NK-92 treated with Interleukin-12 subunit alpha and Interleukin-12 subunit beta, amount 100 ng/mL, for 24 hours (cell line): ENCODE data around the gene COG4.
A peak's percentile ranks its signal among the peaks of the same experiment; 100 is the strongest.
"Not testable (repeated sequence)": the region's sequence is repeated elsewhere in the genome, so short reads cannot be mapped to it uniquely, and the experiment has no call there.

Source experiments
- DNase-seq: peaks from one replicate; lab custom pipeline; 2025; lab: John Stamatoyannopoulos, UW

The COG4 gene

DNA sequence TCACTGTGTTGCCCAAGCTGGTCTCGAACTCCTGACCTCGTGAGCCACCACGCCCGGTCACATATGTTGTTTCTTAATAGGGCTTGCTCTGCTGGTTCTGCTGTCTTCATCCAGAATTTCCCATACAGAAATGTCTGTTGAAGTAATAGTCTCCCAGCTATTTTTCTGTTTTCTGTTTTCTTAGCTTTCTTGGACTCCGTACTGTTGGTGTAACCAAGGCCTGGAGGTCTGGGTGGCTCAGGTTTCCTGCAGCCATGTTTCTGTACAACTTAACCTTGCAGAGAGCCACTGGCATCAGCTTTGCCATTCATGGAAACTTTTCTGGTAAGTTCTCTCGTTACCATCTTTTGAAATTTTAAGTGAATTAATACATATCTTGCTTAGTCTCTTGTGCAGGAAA, 3.0 kb upstream of the COG4 start:
- DNase-seq, result no peak

DNA sequence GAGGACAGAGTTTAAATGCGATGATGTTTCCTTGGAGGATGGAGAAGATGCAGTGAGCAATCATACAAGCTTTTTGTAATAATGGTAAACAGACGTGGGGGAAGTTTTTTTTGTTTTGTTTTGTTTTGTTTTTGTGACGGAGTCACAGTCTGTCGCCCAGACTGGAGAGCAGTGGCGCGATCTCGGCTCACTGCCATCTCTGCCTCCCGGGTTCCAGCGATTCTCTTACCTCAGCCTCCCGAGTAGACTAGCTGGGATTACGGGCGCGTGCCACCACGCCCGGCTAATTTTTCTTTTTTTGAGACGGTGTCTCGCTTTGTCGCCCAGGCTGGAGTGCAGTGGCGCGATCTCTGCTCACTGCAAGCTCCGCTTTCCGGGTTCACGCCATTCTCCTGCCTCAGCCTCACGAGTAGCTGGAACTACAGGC, 1.1 kb upstream of the COG4 start:
- DNase-seq, result not testable (repeated sequence)

DNA sequence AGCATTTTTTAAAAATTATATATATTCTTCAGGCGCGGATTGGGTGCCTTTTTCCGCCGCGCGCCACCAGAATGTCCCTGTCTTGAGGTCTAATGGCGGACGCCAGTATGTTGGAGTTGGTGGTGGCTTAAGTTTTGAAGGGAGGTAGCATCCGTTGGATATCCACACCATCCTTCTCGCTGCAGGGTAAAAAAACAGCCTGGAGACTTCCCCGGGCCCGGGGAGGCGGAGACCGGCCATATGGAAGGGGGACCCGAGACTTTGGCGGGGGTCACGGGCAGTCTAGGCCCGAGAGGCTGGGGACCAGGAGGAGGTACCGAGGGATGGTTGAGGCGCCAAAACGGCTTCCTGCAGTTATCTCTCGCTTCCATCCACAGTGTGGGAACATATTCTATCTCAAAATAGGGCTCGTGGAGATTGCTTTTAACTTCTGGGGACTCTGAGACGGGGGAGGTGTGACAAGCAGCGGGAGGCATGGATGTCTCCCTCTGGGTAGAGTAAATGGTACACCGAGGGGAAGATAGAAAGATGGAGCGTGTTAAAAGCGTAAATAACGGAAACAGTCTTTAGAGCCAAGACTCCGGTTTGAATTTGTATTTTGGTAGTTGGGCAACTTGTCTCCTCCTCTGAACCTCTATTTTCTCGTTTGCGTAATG, 517 bp upstream of the COG4 start, which contains the start of gene SF3B3:
Gene SF3B3 (plus strand): TSS at position 74 of the 656 bp plus-strand sequence. CDS start 2,841 bp downstream, outside the sequence.
- DNase-seq, result peak; percentile 53

DNA sequence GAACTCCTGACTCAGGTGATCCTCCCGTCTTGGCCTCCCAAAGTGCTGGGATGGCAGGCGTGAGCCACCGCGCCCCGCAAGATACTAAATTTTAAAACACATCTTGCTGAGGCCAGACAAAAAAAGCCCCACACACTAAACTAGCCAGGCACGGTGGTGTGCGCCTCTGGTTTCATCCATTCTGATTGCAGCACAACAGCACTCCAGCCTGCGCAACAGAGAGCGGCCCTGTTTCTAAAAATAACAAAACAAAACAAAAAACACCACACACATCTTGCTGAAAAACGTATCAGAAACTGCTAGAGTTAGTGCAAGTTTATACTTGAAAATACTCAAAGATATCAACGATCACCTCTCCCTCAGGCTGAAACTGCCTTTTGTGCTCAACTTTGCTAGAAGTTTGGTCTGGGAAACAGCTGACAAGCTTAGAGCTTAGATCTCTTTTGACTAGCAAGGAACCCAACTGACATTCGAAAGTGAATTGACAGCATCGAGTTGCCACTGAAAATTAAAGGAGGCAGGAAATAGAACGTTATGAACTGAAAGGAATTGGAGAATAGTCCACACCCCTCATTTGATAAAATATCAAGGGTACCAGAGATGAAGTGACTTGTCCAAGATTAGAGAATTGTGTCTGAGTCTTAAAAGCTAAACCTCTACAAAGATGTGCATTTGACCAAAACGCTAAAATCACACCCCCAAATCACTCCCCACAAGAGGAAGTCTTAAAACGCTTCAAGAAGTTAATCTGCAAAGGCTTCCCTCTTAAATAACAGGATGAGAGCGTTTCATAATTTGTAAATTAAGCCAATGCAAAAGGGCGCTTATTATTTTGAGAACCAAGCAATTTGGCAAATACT, 908 bp downstream of the COG4 start:
- no peak for DNase-seq

DNA sequence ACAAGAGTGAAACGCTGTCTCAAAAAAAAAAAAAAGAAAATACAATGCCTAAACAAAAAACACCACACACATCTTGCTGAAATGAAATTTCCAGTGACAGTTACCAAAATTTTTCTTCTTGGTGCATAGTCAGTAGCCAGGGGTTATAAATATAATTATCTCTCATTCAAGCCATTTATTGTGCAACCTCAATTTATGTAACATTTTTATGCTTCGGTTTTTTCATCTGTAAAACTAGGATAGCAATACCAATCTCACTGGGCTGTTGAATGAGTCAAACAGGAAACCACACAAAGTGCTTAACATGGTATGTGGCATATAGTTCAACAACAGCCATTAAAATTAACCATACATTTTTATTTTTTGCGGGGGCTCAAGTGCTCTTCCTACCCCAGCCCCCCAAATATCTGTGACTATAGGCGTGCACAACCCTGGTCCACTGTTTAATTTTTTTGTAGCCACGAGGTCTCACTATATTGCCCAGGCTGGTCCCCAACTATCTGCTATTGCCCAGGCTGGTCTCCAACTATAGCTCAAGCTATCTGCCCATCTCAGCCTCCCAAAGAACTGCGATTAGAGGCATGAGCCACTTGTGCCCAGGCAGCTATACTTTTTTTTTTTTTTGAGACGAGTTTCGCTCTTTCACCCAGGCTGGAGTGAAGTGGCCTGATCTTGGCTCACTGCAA, 2.6 kb downstream of the COG4 start:
- peak; percentile 6 for DNase-seq

DNA sequence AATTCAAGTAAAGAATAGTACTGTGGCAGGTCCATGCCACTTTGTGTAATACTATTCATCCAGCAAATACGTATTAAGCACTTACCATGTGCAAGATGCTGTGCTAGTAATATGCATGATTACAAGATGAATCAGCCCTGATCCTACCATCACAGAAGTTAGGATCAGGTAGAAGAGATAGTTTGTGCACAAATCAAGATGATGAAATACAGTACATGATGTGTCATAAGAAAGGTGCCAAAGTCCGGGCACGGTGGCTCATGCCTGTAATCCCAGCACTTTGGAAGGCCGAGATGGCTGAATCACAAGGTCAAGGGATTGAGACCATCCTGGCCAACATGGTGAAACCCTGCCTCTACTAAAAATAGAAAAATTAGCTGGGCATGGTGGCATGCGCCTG, 10.9 kb downstream of the COG4 start:
- DNase-seq, result no peak

DNA sequence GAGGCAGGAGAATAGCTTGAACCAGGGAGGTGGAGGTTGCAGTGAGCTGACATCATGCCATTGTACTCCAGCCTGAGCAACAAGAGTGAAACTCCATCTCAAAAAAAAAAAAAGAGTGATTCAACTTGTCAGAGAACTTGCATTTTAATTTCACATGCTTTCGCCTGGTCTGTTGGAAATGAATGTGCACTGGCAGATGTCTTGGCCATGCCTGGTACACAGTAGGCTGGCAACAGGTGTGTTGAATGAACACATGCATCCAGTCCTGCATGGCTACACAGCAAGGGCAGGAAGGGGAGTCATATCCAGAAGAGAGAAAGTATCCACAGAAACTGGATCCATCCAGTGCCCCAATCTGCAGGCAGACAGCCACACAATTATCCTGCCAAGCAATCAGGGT, 11.5 kb downstream of the COG4 start:
- DNase-seq, result no peak

DNA sequence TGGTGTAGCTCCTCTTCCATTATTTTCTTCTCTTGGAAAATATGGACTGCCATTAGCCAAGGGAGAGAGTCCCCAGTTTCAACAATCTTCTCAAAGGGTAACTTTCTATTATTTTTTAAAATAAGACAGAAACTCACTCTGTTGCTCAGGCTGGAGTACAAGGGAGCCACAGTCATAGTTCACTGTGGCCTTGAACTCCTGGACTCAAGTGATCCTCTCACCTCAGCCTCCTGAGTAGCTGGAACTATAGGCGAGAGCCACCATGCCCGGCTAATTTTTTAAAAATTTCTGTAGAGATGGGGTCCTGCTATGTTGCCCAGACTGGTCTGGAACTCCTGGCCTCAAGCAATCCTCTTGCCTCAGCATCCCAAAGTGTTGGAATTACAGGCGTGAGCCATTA, 13.1 kb downstream of the COG4 start:
- no peak for DNase-seq

DNA sequence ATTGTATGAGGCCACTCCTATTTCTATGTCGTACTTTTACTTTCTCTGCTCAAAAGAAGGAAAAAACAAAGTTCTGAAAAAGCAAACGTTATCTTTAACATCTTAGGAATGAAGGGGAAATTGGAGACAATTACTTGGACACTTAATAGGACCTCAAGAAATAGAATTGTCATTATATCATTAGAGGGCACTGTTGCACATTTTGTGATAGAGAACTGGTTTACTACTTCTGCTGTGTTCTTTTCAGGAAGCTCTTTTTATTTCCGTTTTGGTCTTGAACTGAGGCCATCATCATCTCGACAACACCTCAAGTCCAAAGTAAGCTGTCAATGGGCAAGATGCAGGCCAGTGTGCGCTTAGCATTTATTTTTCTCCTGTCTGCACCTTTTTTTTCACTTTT, 14.6 kb downstream of the COG4 start:
- DNase-seq, result no peak

DNA sequence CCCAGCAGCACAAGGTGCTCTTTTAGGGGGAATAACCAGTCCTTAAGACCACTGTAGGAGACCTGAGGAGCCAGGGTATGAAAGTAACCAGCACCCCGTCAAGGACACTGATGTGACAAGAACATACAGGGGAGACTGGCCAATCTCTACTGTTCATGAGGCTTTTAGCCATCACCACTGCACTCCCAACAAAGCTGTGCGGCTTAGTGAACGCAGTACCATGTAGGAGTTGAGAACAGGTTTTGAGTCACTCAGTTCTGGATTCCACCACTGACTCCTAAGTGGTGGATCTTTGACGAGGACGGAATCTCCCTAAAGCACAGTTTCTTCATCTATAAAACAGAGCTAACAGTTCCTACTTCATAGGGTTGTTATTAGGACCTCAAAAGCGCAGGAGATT, 26.8 kb downstream of the COG4 start:
- DNase-seq, result no peak

DNA sequence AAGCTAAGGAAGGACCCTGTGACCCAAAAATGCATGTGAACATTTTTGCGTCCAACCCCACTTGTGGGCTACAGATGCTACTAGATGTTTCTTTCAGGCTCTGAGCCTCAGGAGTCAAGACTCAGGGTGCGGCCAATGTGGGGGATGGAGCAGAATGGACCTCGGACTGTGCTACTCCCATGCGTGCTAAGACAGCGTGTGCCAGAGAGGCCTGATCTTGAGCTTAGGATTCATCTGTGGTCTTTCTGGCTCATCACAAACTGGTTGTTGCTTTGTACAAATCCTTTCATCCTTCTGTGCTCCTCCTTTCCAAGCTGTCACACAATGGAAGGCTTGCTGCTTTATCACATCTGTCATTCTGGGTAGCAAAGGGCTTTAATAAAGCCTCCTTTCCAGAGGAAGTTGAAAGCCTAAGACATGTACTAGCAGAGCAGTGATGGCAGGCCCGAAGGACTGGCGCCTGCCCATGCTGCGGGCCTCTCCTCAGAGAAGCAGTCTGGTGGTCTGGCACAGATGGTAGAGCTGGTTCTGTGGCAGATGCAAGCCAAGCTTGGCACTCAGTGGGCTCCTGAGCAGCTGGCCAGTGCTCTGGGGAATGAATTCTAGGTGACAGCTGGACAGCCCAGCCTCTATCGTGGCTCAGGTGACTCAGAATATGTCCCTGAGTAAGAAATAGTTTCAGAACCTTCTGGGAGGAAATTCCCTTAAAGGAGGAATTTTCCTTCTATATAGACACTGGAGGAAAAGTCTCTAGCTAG, 27.8 kb downstream of the COG4 start:
- DNase-seq, result no peak

DNA sequence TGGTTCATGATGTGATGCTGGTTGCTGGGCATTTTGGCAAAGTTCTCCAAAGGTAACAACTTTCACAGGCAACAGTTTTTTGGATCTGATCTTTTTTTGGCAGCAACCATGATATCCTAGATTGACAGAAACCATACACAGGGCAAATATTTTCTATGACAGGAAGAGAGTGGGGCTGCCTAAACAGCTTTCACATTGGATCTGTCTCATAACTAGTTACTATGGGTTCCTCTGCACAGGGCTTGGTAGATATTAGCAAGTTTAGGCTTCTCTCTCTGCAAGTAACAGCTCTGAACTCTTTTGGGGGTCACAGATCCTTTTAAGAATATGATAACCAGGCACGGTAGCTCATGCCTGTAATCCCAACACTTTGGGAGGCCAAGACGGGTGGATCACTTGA, 28.6 kb downstream of the COG4 start:
- no peak for DNase-seq

DNA sequence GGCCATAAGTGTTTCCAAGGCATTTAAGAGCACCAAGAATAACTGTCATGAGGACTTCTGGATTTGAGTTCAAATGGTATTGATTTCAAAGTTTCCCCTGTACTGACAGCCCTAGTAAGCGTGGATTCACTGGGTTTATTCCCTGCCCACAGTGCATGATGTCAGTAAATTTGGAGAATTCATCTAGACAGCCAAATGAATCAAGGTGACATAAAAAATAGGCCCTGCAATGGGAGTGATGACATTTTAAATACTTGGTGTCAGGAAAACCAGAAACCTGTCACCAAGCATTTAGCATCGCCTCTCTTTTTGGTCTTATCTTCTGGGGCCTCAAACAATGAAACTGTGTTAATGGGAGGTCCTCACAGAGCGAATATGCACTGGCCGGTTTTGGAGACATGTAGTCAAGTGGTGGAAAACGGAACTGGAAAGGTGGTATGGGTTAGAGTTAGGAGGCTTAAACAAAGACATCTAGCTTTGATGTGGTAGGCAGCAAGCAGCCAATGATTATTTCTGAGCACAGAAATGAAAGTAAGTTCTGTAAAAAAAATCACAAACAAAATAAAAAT, 29.1 kb downstream of the COG4 start:
- no peak for DNase-seq

DNA sequence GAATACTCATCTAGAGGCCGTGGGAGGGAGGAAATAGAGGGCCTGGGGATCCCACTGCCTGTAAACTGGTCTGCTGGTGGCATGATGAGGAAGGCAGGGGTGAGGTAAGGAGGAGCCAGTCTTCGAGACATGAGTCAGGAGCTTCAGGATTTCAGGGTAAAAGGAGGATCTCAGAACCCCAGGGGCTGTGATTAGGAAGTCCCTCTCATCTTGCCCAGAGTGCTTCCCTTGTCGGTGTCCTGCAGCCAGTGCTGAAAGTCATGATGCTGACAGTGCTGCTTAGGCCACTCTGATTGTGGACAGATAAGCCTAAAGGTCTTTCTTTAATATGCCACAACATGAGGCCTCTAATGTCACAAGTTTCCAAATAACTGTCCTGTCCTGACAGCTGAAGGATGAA, 29.6 kb downstream of the COG4 start:
- DNase-seq, result no peak

DNA sequence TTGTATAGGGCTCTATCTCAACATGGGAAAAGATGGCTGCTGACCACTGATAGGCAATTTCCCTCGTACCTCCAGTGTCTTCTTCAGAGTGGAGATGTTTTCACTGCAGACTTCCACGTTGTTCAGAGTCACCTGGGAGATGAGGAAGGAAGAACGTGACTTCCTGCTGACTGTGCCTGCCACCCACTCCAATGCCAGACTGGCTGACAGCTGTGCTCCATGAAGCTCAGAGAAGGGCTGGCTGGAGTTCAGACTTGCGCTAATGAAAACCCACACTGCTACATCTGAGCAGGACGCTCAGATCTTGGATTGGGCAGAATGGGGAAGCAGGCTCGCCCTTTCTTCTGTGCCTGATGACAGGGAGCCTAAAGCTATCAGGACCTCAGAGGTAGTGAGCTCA, 33.1 kb downstream of the COG4 start:
- no peak for DNase-seq

DNA sequence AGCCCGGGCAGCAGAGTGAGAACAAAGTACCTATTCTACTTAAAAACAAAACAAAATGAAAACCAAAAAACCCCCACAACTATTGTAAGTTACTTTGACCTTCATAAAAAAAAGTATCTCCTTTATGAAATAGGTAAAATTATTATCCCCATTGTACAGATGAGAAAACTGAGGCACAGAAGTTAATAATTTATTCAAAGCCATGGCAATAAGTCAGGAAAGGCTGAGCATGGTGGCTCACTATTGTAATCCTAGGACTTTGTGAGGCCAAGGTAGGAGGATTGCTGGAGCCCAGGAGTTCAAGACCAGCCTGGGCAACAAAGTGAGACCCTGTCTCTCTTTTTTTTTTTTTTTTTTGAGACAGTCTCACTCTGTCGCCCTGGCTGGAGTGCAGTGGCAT, 38.5 kb downstream of the COG4 start:
- DNase-seq, result no peak

DNA sequence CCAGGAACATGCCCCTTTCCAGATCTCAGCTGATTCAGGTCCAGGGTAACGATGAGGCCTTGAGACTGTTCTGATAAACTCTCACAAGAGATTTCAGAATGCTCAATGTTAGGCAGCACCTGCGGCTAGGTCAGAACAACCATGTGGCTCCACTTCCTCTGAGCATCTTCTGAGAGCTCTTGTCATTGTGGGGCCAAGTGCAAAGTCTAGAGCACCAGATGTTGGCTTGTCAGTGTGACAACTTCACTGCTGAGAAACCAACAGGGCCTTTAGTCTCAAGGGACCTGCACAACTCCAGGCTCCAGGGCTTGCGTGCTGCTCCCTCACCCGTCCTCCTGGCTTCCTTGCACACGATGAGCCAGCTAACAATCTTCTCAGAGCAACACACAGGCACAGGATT, 39.9 kb downstream of the COG4 start:
- DNase-seq, result no peak

DNA sequence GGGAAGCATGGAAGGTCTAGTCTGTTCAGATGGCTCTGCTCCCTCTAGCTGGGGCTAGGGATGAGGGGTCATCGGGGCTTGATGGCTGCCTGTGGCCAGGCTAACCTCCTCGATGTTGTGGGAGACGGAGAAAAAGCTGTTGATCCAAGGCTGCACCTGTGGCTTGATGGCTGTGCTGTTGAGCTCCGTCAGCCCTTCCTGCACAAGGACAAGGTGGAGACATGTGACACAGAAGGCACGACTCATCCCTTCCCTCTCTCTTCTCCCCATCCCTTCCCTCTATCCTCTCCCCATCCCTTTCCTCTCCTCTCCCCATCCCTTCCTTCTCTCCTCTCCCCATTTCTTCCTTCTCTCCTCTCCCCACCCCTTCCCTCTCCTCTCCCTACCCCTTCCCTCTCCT, 40.7 kb downstream of the COG4 start:
- no peak for DNase-seq

DNA sequence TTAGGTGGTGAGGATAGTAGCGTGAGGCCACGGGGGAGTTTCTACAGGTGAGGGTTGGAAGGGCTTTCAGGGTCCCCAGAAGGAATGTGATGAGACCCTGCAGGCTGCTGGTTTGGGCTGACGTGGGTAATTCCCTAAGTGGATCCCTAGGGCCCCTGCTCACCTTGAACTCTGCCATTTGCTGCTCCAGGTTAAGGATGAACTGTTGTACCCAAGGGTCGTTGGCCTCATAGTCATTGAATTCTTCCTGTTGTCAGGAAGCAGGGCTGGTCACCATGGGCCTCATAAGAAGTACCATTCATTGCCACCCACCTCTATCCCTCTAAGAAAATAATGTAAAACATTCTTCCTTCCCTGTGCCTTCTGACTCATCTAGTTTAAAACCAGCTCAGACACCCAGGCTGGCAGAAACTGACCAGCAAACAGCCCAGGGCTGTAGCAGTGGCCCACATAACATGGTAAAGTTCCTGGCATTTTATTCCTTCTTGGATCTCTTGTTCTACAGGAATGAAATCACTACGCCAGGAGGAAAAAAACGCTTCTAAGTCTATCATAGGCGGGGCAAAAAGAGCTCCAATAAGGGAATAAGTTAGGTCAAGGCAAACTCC, 41.3 kb downstream of the COG4 start:
- no peak for DNase-seq

DNA sequence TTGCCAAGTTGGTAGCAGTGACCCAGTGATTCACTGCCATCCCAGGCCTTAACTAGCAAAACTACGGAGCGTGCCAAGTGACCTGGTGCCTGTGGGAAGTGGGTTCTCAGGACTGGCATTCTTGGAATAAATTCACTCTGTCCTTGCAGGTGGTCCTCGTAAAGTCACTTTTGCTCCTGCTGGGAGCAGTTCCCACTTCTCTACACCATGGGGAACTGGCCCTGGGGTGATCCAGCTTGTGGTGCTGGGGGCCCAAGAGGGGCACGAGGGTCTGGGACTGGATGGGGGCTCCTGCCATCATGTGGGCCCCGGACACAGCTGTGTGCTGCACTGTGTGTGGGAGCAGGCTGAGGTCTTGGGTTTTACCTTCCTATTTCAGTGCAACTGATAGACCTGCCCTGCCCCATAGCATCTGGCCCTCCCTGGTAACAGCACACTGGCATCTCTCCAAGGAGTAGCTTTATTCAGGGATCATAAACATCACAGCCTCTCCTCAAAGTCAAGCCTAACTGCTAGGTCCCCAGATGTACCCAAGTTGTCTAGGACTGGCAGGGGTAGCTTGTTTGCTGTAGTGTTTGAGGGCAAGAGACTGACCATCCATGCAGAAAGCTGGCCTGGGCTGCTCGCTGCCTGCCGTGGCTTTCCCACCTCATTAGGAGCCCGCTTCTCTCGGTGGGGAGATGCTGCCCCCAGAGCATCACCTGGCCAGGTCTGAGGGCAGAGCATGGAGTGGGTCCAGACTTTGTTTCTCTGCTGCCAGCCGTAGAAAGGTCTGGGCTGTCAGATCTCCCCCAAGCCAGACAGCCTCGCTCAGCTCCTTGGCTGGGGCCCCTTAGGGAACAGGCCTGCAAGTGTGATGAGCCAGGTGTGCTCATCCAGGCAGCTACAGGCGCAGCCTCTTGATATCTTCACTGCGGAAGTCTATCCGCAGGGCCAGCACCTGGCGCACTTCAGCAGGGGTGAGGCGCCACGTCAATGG, 42.9 kb downstream of the COG4 start:
- DNase-seq, result no peak
